Measurements from ENCODE around the gene CTIF. TPM values are rescaled to one million over a fixed set of nuclear protein-coding genes. Genes with fewer than 3 reads are reported as not detected.

CTIF gene
- total RNA-seq, 1 experiment from 2014 or later = 95.8 TPM

DNA sequence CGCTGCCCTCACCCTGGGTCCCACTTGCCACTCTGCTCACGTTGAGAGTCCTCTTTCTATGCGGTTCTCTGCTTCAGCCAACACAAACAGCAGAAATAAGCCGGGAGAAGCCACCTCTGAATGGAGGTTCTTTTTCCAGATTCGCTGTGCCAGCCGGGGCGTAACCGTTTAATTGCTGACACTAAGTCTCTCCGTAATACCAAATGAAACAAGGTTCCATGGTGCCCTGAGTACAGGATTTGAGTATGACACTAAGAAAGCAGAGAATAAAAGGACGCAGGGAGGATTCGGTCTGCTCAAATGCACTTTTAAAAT, 37.6 kb downstream of the CTIF start:
- Mint-ChIP-seq H3K27me3 (ENCODE audit: insufficient read depth, unreplicated experiment) (no peaks in the 10 kb centered on the region), H3K4me3 (ENCODE audit: unreplicated experiment) (no peak overlapping the region), H3K9me3 (ENCODE audit: unreplicated experiment) (no peaks in the 10 kb centered on the region), H3K27ac (ENCODE audit: low read depth, unreplicated experiment) (no peak overlapping the region), H3K4me1 (ENCODE audit: insufficient read depth, unreplicated experiment) (peaks cover 27% of the 10 kb centered on the region), H3K36me3 (ENCODE audit: insufficient read depth, unreplicated experiment) (peaks cover 8% of the 10 kb centered on the region)
- BruUV-seq (replicated peaks) = no TSS peak
- TF ChIP-seq, protein P1, sequence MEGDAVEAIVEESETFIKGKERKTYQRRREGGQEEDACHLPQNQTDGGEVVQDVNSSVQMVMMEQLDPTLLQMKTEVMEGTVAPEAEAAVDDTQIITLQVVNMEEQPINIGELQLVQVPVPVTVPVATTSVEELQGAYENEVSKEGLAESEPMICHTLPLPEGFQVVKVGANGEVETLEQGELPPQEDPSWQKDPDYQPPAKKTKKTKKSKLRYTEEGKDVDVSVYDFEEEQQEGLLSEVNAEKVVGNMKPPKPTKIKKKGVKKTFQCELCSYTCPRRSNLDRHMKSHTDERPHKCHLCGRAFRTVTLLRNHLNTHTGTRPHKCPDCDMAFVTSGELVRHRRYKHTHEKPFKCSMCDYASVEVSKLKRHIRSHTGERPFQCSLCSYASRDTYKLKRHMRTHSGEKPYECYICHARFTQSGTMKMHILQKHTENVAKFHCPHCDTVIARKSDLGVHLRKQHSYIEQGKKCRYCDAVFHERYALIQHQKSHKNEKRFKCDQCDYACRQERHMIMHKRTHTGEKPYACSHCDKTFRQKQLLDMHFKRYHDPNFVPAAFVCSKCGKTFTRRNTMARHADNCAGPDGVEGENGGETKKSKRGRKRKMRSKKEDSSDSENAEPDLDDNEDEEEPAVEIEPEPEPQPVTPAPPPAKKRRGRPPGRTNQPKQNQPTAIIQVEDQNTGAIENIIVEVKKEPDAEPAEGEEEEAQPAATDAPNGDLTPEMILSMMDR (IDR thresholded peaks at IDR 0.05; ENCODE audit: unreplicated experiment) = no peak
- POLR2A ChIA-PET = interaction anchor here (1.2 kb wide), 1 partner anchor 15 kb away, joined by 3 read pairs; no protein-coding TSS in a partner anchor
- intact Hi-C loops (cut with micrococcal nuclease) = loop anchor here (5.0 kb wide), 1 partner anchor 34 kb away; no protein-coding TSS in a partner anchor
- no peak for DNase-seq (ENCODE audit: unreplicated experiment)
- CTCF ChIA-PET = no interaction called here

GRCh38 chr18:48577478-48578190, 38.8 kb downstream of the CTIF start:
- no TSS peak for BruUV-seq (replicated peaks)

GRCh38 chr18:48578289-48578688, 39.5 kb downstream of the CTIF start:
- CTCF ChIA-PET = interaction anchor here (0.6 to 0.7 kb wide), 2 partner anchors 98 to 112 kb away, joined by 3 read pairs; no protein-coding TSS in a partner anchor
- peaks cover 21% of the 10 kb centered on the region for H3K4me1 Mint-ChIP-seq (ENCODE audit: insufficient read depth, unreplicated experiment)
- POLR2A ChIA-PET = no interaction called here

More at GRCh38 chr18:48577478-48578190, 38.8 kb downstream of the CTIF start:
- TF ChIP-seq, protein P1 (IDR thresholded peaks at IDR 0.05; ENCODE audit: unreplicated experiment) = no peak
- ChIA-PET CTCF (interaction anchor here (0.6 to 0.7 kb wide), 2 partner anchors 23 to 268 kb away, joined by 3 read pairs; no protein-coding TSS in a partner anchor), POLR2A (interaction anchor here (1.2 kb wide), 1 partner anchor 13 kb away, joined by 3 read pairs; no protein-coding TSS in a partner anchor)
- H3K4me1 Mint-ChIP-seq (ENCODE audit: insufficient read depth, unreplicated experiment) = peaks cover 22% of the 10 kb centered on the region
- no peaks in the 10 kb centered on the region for H3K9me3 Mint-ChIP-seq (ENCODE audit: unreplicated experiment)
- no peaks in the 10 kb centered on the region for H3K27me3 Mint-ChIP-seq (ENCODE audit: insufficient read depth, unreplicated experiment)
- H3K4me3 Mint-ChIP-seq (ENCODE audit: unreplicated experiment) = no peak overlapping the region
- intact Hi-C loops (cut with micrococcal nuclease) = loop anchor here (5.0 kb wide), 1 partner anchor 35 kb away; no protein-coding TSS in a partner anchor
- H3K27ac Mint-ChIP-seq (ENCODE audit: low read depth, unreplicated experiment) = no peak overlapping the region
- H3K36me3 Mint-ChIP-seq (ENCODE audit: insufficient read depth, unreplicated experiment) = peaks cover 8% of the 10 kb centered on the region
- DNase-seq (ENCODE audit: unreplicated experiment) = no peak

DNA sequence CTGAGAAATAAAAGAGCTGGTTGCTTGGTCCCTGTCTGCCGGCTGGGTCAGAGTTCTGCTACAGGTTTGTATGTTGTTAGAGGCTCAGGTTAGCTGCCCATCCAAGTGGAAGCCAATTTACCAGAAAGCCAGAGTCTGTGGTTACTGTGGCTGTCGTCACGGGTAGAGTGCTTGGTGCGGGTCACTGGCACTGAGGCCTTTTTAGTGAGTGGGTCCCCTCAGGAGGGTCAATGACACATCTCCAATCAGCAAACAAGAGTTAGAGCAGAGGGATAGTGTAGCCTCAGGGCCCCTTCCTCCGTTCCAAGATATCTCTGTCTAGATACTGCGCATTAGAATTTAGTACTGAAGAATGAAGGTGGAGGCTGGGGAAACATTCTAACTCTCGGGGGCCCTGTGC, 41.2 kb downstream of the CTIF start:
- Mint-ChIP-seq H3K27me3 (ENCODE audit: insufficient read depth, unreplicated experiment) (no peaks in the 10 kb centered on the region), H3K9me3 (ENCODE audit: unreplicated experiment) (no peaks in the 10 kb centered on the region), H3K4me1 (ENCODE audit: insufficient read depth, unreplicated experiment) (peaks cover 15% of the 10 kb centered on the region), H3K27ac (ENCODE audit: low read depth, unreplicated experiment) (no peak overlapping the region), H3K4me3 (ENCODE audit: unreplicated experiment) (no peak overlapping the region), H3K36me3 (ENCODE audit: insufficient read depth, unreplicated experiment) (peaks cover 8% of the 10 kb centered on the region)
- no peak for DNase-seq (ENCODE audit: unreplicated experiment)
- no TSS peak for BruUV-seq (replicated peaks)
- intact Hi-C loops (cut with micrococcal nuclease) = no loop called here
- TF ChIP-seq, protein P1 (IDR thresholded peaks at IDR 0.05; ENCODE audit: unreplicated experiment) = no peak
- POLR2A ChIA-PET = no interaction called here
- CTCF ChIA-PET = no interaction called here

More at GRCh38 chr18:48578289-48578688, 39.5 kb downstream of the CTIF start:
- DNase-seq (ENCODE audit: unreplicated experiment) = no peak
- TF ChIP-seq, protein P1 (IDR thresholded peaks at IDR 0.05; ENCODE audit: unreplicated experiment) = no peak
- Mint-ChIP-seq H3K9me3 (ENCODE audit: unreplicated experiment) (no peaks in the 10 kb centered on the region), H3K27ac (ENCODE audit: low read depth, unreplicated experiment) (no peak overlapping the region), H3K27me3 (ENCODE audit: insufficient read depth, unreplicated experiment) (no peaks in the 10 kb centered on the region), H3K4me3 (ENCODE audit: unreplicated experiment) (no peak overlapping the region), H3K36me3 (ENCODE audit: insufficient read depth, unreplicated experiment) (peaks cover 8% of the 10 kb centered on the region)
- intact Hi-C loops (cut with micrococcal nuclease) = loop anchor here (5.0 kb wide), 1 partner anchor 36 kb away; no protein-coding TSS in a partner anchor
- no TSS peak for BruUV-seq (replicated peaks)

All from MCF 10A (cell line).